Mesothelial cell of epicardium (in vitro differentiated cells): Measurements from ENCODE around the gene SH2D7. TPM values are rescaled to one million over a fixed set of nuclear protein-coding genes. Genes with fewer than 3 reads are reported as not detected.

Experiments
- DNase-seq, 2 experiments: peaks; one replicate each; pipeline ENCODE4 v3.0.0; 2021; ENCODE audit warnings: low spot score in 2 of 2; ENCODE audit not compliant: unreplicated experiment in 2 of 2
- H3K27ac Mint-ChIP-seq: 2 replicates; pipeline ENCODE4 v1.8.0; 2021; ENCODE audit warnings: mixed read lengths
- H3K27me3 Mint-ChIP-seq: 2 replicates; pipeline ENCODE4 v1.8.0; 2021; ENCODE audit warnings: low read depth, mixed read lengths
- H3K36me3 Mint-ChIP-seq: 2 replicates; pipeline ENCODE4 v1.8.0; 2021; ENCODE audit warnings: mixed read lengths
- H3K4me1 Mint-ChIP-seq: 2 replicates; pipeline ENCODE4 v1.8.0; 2021; ENCODE audit warnings: mixed read lengths
- H3K4me3 Mint-ChIP-seq: 2 replicates; pipeline ENCODE4 v1.8.0; 2021; ENCODE audit warnings: mild to moderate bottlenecking, moderate library complexity, mixed read lengths
- H3K9me3 Mint-ChIP-seq: 2 replicates; pipeline ENCODE4 v1.8.0; 2021; ENCODE audit warnings: mixed read lengths
- CTCF ChIP-seq: fragments of 200-600 bp; sonication (generic); IDR thresholded peaks from one replicate; pipeline ENCODE4 v1.5.0; 2021; ENCODE audit warnings: antibody characterized with exemption; ENCODE audit not compliant: unreplicated experiment
- total RNA-seq: library from RNA; stranded (reverse); gene quantifications from 3 replicates; pipeline ENCODE4 v1.2.1, GENCODE V29; 2021

Gene SH2D7
- total RNA-seq, 1 donor from 2014 or later: not detected

- peak; percentile 57 to 77 for DNase-seq
- TF ChIP-seq CTCF: peak; percentile 81
- Mint-ChIP-seq H3K36me3 (peaks cover 5% of the 10 kb centered on the region), H3K4me1 (no peaks in the 10 kb centered on the region), H3K27me3 (no peaks in the 10 kb centered on the region), H3K27ac (no peak overlapping the region), H3K9me3 (no peaks in the 10 kb centered on the region), H3K4me3 (no peak overlapping the region)
These were observed 16.1 kb downstream of the SH2D7 start for GRCh38 chr15:78108300-78109084.

- Mint-ChIP-seq H3K27ac (no peak overlapping the region), H3K4me3 (no peak overlapping the region), H3K27me3 (no peaks in the 10 kb centered on the region), H3K4me1 (no peaks in the 10 kb centered on the region), H3K36me3 (peaks cover 5% of the 10 kb centered on the region), H3K9me3 (no peaks in the 10 kb centered on the region)
- no peak for TF ChIP-seq CTCF
- no peak for DNase-seq
These were observed 16.8 kb downstream of the SH2D7 start for GRCh38 chr15:78109156-78109555.

- Mint-ChIP-seq H3K9me3 (no peaks in the 10 kb centered on the region), H3K27ac (no peak overlapping the region), H3K4me1 (no peaks in the 10 kb centered on the region), H3K27me3 (no peaks in the 10 kb centered on the region), H3K4me3 (no peak overlapping the region), H3K36me3 (peaks cover 5% of the 10 kb centered on the region)
- no peak for DNase-seq
- TF ChIP-seq CTCF: no peak
These were observed 17.7 kb downstream of the SH2D7 start for GRCh38 chr15:78110096-78110495.

GRCh38 chr15:78110916-78111475 is 18.6 kb downstream of the SH2D7 start:
- H3K4me3 Mint-ChIP-seq: no peak overlapping the region
- H3K27me3 Mint-ChIP-seq: no peaks in the 10 kb centered on the region
- H3K9me3 Mint-ChIP-seq: no peaks in the 10 kb centered on the region
- H3K27ac Mint-ChIP-seq: no peak overlapping the region
- no peak for TF ChIP-seq CTCF
- peaks cover 5% of the 10 kb centered on the region for H3K36me3 Mint-ChIP-seq
- DNase-seq: no peak
- no peaks in the 10 kb centered on the region for H3K4me1 Mint-ChIP-seq

- no peak overlapping the region for H3K27ac Mint-ChIP-seq
- DNase-seq: no peak
- H3K9me3 Mint-ChIP-seq: no peaks in the 10 kb centered on the region
- H3K4me3 Mint-ChIP-seq: no peak overlapping the region
- H3K4me1 Mint-ChIP-seq: no peaks in the 10 kb centered on the region
- H3K27me3 Mint-ChIP-seq: no peaks in the 10 kb centered on the region
- peaks cover under 1% of the 10 kb centered on the region for H3K36me3 Mint-ChIP-seq
- no peak for TF ChIP-seq CTCF
These were observed 19.4 kb downstream of the SH2D7 start for GRCh38 chr15:78111788-78112187.
